NCI-H460 (cell line): Measurements from ENCODE around the gene TRPM1. TPM values are rescaled to one million over a fixed set of nuclear protein-coding genes. Genes with fewer than 3 reads are reported as not detected.

Source experiments
- DNase-seq: peaks from one replicate; pipeline ENCODE4 v3.0.0-alpha.2; 2016; ENCODE audit warnings: low read depth; ENCODE audit errors: extremely low read depth
- total RNA-seq: library from RNA; depleted of rRNA; stranded (reverse); fragments of >200 nt; shearing (Covaris generic); gene quantifications from 2 replicates; pipeline ENCODE4 v1.2.3, GENCODE V29; 2014

TRPM1 gene
- total RNA-seq, 1 experiment from 2014 or later: not detected

GRCh38 chr15:31058236-31058962, 43.1 kb downstream of the TRPM1 start:
- no peak for DNase-seq

- DNase-seq: no peak
Observed at GRCh38 chr15:31051496-31052080, 49.9 kb downstream of the TRPM1 start.

GRCh38 chr15:31050953-31051352, 50.6 kb downstream of the TRPM1 start:
- DNase-seq: no peak

GRCh38 chr15:31049682-31050615, 51.6 kb downstream of the TRPM1 start:
- DNase-seq: no peak

- no peak for DNase-seq
Observed at GRCh38 chr15:31049111-31049510, 52.4 kb downstream of the TRPM1 start.

- no peak for DNase-seq
Observed at GRCh38 chr15:31047437-31047836, 54.1 kb downstream of the TRPM1 start.

GRCh38 chr15:31046759-31047359, 54.7 kb downstream of the TRPM1 start:
- DNase-seq: no peak

GRCh38 chr15:31045606-31046005, 55.9 kb downstream of the TRPM1 start:
- no peak for DNase-seq

GRCh38 chr15:31042751-31043150, 58.8 kb downstream of the TRPM1 start:
- DNase-seq: no peak

- DNase-seq: no peak
Observed at GRCh38 chr15:31041610-31042009, 59.9 kb downstream of the TRPM1 start.

GRCh38 chr15:31040611-31041010, 60.9 kb downstream of the TRPM1 start:
- no peak for DNase-seq

- DNase-seq: no peak
Observed at GRCh38 chr15:31039961-31040360, 61.6 kb downstream of the TRPM1 start.

- no peak for DNase-seq
Observed at GRCh38 chr15:31037731-31038477, 63.6 kb downstream of the TRPM1 start.

GRCh38 chr15:31036783-31037182, 64.7 kb downstream of the TRPM1 start:
- DNase-seq: no peak

- DNase-seq: no peak
Observed at GRCh38 chr15:31035610-31036009, 65.9 kb downstream of the TRPM1 start.

GRCh38 chr15:31034152-31034551, 67.4 kb downstream of the TRPM1 start:
- no peak for DNase-seq

GRCh38 chr15:31032961-31033371, 68.6 kb downstream of the TRPM1 start:
- no peak for DNase-seq

- DNase-seq: no peak
Observed at GRCh38 chr15:31031471-31032067, 70.0 kb downstream of the TRPM1 start.

GRCh38 chr15:31027910-31028578, 73.5 kb downstream of the TRPM1 start:
- no peak for DNase-seq
